ENCODE data around the gene STARD8.

DNA sequence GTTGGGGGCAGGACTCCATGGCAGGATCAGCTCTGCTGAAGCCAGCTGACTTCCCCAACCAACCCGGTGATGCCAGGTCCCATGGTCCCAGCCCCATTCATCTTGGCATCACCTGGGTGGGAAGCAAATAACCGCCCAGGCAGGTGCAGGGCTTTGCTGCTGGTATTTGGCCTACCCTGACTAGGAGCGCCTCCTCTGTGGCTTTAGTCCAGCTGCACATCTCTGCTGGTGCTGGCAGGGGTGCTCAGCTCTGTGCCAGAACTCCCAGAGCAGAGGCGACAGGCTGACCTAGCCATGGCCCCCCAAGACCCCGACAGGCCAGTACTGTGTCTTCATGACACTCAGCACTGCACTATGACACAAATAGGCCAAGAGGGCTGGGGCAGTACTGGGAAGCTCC is 64.4 kb downstream of the STARD8 start:
- TF ChIP-seq, protein P1, sequence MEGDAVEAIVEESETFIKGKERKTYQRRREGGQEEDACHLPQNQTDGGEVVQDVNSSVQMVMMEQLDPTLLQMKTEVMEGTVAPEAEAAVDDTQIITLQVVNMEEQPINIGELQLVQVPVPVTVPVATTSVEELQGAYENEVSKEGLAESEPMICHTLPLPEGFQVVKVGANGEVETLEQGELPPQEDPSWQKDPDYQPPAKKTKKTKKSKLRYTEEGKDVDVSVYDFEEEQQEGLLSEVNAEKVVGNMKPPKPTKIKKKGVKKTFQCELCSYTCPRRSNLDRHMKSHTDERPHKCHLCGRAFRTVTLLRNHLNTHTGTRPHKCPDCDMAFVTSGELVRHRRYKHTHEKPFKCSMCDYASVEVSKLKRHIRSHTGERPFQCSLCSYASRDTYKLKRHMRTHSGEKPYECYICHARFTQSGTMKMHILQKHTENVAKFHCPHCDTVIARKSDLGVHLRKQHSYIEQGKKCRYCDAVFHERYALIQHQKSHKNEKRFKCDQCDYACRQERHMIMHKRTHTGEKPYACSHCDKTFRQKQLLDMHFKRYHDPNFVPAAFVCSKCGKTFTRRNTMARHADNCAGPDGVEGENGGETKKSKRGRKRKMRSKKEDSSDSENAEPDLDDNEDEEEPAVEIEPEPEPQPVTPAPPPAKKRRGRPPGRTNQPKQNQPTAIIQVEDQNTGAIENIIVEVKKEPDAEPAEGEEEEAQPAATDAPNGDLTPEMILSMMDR (IDR thresholded peaks at IDR 0.05; ENCODE audit: low read depth, low read length), result no peak
- TF ChIP-seq MAX (IDR thresholded peaks at IDR 0.05; ENCODE audit: low read depth, low read length) (no peak), POLR2A (IDR thresholded peaks at IDR 0.05; ENCODE audit: extremely low read depth, insufficient read length) (no peak)
